ENCODE data around the gene CARD16. TPM values are rescaled to one million over a fixed set of nuclear protein-coding genes. Genes with fewer than 3 reads are reported as not detected.
"Not testable (repeated sequence)": the region's sequence is repeated elsewhere in the genome, so short reads cannot be mapped to it uniquely, and the experiment has no call there.

The CARD16 gene
- total RNA-seq, 1 experiment from 2014 or later: 18.9 TPM

DNA sequence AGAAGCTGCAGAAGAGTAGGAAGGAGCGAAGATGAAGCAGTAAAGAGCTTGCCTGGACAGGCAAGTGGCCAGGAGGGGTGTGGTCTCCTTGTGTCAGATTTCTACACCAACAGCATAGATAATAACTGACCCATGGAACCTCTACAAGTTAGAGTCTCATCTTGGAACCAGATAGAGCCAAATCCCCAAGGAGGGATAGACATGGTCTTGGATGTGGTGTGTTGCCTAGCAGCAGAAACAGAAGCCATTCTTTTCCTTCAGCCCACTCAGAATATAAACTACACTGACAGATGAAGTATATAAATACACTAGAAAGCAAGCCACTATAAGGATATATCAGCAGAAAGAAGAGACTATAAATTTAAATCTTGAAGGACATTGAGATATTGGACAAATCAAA is 4.3 kb upstream of the CARD16 start:
- no peak for DNase-seq (ENCODE audit: low read depth)

GRCh38 chr11:105046898-105047579 is 1.9 kb upstream of the CARD16 start:
- peak; percentile 100 for DNase-seq (ENCODE audit: low read depth)

- peak; percentile 5 for DNase-seq (ENCODE audit: low read depth)
Observed at GRCh38 chr11:105045676-105046296, 651 bp upstream of the CARD16 start.

DNA sequence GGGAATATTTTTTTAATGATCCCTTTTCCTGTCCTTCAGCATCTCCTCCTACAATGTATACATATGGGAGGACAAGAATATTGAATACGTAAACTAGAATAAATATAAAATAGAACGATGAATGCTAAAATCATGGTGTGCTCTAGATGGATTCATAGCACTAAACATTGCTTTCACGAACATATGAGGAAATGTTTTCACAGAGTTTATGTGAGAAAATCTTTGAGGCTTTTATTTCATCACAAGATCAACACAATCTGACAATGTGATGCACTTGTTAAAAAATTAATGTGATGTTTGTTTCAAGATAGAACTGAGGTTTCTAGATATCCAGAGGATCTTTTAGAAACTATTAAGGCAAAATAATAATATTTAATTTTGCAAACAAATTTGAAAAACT is 3.0 kb downstream of the CARD16 start:
- DNase-seq (ENCODE audit: low read depth): no peak

DNA sequence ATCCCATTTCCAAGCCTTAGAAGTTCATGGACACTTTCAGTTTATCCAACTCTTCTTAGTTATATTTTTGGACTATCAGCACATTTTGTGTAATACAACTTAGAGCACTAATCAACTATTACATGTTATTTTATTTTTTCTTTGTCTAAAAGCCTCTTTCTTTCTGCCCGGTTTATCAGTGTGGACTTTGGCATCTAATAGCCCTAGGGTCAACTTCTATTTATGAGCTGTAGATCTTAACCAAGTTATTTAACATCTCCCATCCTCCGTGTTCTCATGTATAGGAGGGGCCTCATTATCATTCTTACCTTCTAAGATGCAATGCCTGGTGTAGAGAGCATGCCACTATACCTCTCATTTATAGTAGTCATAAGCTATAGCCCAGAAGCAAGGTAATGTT is 4.4 kb downstream of the CARD16 start:
- DNase-seq (ENCODE audit: low read depth): no peak

GRCh38 chr11:105034813-105035620 is 10.1 kb downstream of the CARD16 start, which contains the start of gene CASP1:
Gene CASP1, minus strand, starts transcription at chr11:105035144. Its CDS starts 31 bp downstream, at chr11:105035113.
- peak; percentile 69 for DNase-seq (ENCODE audit: low read depth)

DNA sequence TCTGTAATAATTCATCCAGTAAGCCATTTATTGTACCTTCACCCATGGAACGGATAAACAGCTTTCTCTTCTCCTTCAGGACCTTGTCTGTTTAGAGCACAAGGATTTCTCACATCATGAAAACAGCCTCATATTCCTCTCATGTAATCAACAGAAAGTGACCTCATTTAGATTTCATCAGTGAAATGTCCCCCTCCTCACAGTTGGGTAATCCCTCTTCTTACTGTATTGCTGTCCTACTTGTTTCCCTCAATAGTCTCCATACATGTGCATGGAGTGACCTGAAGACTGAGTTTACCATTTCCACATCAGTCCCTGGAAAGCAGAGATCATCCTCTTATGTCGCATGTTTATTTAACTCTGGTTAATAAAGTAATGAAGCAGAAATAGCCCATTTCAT is 10.7 kb downstream of the CARD16 start:
- not testable (repeated sequence) for DNase-seq (ENCODE audit: low read depth)

GRCh38 chr11:105033781-105034180 is 11.4 kb downstream of the CARD16 start:
- no peak for DNase-seq (ENCODE audit: low read depth)

DNA sequence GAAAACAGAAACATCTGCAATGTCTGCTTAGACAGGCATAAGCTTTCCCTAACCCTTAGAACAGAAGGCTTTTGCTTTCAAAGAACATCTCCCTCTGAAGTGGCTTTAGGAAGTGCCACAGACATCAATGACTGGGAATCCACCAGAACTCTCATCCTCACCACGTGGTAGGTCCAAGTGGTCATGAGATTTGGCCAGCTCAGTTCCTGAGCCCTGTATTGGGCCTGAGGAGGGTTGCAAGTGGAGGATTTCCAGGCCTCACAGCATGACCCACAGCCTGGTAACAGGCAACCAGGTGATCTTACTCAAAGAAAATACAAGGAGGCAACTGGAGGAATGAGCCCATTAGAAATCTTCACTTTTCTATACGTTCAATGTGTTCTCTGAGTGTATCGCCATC is 11.8 kb downstream of the CARD16 start:
- no peak for DNase-seq (ENCODE audit: low read depth)

DNA sequence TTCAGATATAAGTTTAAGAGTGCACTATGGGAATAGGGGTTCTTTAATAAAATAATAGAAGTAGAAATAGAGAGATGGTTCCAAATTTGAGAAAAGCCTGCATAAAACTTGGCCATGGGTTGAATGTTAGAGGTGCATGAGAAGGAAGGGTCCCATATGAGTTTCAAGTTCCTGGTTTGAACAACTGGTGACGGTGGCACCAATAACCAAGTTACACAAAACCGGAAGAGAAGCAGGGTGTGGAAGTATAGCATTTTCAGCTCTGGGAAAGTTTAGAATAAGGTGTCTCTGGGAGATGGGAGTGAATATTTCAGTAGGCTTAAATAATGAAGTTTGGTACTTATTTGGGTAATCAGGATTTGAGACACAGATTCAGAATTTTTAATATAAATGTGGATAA is 12.6 kb downstream of the CARD16 start:
- DNase-seq (ENCODE audit: low read depth): no peak

- DNase-seq (ENCODE audit: low read depth): no peak
Observed at GRCh38 chr11:105027678-105028077, 17.5 kb downstream of the CARD16 start.

GRCh38 chr11:105024394-105024793 is 20.7 kb downstream of the CARD16 start:
- no peak for DNase-seq (ENCODE audit: low read depth)

GRCh38 chr11:105023003-105023402 is 22.1 kb downstream of the CARD16 start, which contains the start of gene CASP5:
Gene CASP5, minus strand, starts transcription at chr11:105023168. Its CDS starts 32 bp downstream, at chr11:105023136.
- no peak for DNase-seq (ENCODE audit: low read depth)

- DNase-seq (ENCODE audit: low read depth): no peak
Observed at GRCh38 chr11:105022527-105022926, 22.6 kb downstream of the CARD16 start.

- no peak for DNase-seq (ENCODE audit: low read depth)
Observed at GRCh38 chr11:105007463-105007862, 37.7 kb downstream of the CARD16 start.

GRCh38 chr11:105005451-105005845 is 39.7 kb downstream of the CARD16 start:
- DNase-seq (ENCODE audit: low read depth): no peak

GRCh38 chr11:105004021-105004420 is 41.1 kb downstream of the CARD16 start:
- no peak for DNase-seq (ENCODE audit: low read depth)

GRCh38 chr11:105003151-105003550 is 42.0 kb downstream of the CARD16 start:
- no peak for DNase-seq (ENCODE audit: low read depth)

DNA sequence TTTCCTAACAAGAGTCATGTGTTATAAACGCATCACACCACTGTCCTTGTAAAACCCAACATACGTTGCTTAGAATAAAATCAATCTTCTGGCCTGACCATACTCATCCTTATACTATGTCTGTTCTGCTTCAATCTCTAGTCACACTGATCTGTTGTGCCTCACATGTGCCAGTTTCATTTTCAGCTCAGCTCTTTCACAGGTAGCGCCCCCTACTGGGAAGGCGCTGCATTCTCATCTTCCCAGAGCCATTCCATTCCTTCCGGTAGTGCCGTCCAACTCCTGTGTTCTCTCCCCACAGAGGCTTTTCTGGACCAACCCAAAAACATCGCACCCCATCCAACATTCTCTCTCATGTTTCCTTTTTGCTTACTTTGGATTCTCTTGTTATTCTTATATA is 44.3 kb downstream of the CARD16 start:
- DNase-seq (ENCODE audit: low read depth): no peak

DNA sequence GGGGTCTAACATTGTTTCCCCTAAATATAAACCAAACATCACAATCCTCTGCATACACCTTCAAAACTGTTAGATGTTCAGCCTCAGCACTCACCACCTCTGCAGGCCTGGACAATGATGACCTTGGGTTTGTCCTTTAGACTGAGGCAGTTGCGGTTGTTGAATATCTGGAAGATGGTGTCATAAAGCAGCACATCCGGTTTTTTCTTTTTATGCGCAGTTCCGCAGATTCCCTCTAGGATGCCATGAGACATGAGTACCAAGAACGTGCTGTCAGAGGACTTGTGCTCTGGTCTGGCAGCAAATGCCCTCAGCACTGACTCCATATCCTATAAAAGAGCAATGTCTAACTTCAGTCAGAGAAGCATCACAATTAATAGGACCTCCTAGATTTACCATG is 45.0 kb downstream of the CARD16 start:
- peak; percentile 34 for DNase-seq (ENCODE audit: low read depth)

DNA sequence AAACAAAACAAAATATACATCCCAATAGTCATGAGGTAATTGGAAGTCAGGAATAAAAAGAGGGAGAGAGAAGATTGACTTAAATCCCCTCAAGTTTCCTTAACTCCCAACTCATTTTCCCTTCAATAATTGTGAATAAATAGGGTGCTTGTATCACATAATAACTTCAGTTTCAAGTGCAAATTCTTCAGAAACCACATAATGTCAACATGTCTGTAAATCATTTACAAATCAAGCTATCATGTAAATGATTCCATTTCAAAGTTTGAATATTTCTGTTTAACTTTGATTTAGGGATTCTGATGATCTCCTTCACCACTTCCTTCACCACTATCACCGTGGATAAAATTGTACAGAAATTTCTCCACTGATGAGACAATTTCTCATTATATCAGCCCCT is 45.4 kb downstream of the CARD16 start:
- peak; percentile 13 for DNase-seq (ENCODE audit: low read depth)

DNA sequence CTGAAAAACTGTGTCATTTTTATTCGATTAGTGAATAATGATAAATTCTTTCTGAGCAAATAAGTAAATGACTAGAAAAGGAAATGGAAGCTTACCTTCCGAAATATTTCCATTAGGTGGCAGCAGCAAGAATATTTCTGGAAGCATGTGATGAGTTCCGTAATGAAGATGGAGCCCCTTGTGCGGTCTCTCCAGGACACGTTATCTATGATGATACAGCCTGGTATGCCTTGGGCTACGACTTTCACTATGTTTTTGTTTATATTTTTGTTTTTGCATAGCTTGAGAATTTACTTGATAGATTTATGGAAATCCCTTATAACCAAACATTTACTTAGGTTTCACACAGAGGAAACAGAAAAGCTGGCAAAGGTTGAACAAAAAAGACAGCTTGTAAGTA is 47.8 kb downstream of the CARD16 start:
- peak; percentile 51 for DNase-seq (ENCODE audit: low read depth)

- no peak for DNase-seq (ENCODE audit: low read depth)
Observed at GRCh38 chr11:104995001-104995408, 50.1 kb downstream of the CARD16 start.
